Activated CD4-positive, CD25-positive, alpha-beta regulatory T cell (primary cell): ENCODE results near the gene MYZAP.

Experiments used
- DNase-seq, 4 experiments: peaks; one replicate each; lab custom pipeline; 2025; lab: John Stamatoyannopoulos, UW

MYZAP gene

DNA sequence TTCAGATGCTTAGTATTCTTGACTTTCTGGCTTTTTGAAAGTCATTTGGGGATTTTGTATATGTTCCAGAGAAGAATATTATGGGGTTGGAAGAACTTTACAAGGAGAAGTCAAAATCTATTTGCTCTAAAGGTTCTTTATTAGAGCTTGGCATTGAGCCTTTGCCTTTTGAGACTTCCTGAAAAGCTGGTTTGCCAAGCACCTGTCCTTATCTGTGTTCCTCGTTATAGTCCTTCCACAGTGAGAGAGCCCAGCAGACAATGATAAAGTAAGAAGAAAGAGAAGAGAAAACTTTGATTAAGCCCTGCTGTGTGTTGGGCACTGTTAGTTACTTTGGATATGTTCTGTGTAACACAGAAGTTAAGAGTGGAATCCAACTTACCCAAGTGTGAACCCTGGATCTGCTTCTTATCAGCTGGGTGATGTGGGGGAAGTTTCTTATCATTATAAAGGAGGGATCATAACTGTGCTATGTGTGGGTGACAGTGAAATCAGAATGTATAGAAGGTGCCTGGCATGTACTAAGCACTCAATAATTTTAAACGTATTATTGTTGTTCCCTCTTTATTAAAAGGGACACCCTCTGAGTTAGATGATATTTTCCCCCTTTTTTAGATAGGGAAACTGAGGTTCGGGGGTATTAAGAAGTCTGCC is 70.5 kb downstream of the MYZAP start:
- DNase-seq, result no peak

DNA sequence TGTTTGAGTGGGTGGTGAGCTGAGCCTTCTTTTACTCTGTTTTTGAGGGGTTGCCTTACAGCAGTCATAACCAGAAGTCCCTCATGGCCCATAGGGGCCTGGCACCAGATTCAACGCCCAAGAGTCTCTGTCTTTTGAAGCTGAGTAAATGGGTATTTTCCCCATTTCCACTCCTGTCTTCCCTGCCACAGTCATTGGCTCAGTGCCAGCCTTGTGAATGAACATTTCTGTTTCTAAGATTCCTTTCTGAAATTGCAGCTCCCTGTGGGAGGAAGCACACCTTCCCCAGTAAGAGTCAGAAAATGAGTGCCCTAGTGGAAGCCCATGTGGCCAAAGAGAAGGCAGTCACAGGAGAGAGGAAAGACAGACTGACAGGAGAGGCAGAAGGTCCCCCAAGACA is 71.1 kb downstream of the MYZAP start:
- DNase-seq, result no peak

DNA sequence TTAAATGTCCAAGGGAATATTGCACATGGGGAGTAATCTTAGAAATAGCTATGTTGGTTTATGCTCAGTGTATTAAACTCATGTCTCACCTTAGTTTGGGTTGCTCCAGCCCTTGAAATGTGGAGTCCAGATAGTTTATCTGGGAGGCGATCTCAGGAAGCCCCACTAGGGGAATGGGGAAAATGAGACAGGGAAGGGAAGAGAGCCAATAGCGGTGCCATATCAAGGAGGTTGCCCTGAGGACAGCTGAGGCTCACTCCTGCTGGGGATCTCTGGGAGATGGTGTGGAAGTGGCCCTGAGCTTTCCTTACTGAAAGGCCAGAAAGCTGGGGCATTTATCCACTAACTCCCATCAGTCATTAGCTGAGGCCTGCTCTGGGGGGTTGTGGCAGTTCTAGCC is 71.6 kb downstream of the MYZAP start:
- DNase-seq, result no peak

DNA sequence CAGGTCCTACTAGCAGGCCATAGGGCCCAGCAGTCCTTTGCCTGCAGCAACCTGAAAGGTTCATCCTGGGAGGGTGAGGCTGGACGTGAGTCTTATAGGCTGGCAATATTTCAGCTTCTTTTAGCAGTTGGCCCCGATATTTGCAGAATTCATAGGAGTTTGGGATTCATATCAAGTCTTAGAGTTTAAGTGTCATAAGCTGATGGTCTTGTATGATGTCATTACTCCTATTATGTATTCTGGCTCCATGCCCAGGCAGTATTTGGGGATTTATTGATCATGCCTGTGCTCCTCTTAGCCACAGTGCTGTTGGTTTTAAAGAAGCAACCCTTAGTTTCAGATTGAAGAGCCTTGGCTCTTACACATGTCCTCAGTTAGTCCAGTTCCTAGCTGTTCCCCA is 73.5 kb downstream of the MYZAP start:
- no peak for DNase-seq

DNA sequence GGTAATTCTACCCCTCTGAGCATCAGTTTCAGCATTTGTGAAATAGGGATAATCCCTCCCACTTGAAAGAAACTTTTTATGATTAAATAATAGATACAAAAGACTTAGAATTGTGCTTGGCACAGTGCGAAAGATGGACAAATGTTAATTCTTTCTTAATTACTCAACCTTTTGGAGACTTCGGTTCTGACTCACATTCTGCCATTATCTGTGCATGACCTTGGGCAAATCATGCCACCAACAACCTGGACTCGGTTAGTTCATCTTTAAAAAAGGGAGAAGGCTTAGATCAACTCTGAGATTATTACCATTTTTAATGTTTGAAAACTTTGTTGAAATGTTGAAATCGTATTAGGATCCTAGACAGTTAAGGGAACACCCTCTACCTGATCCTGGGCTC is 74.2 kb downstream of the MYZAP start:
- DNase-seq, result no peak

GRCh38 chr15:57667171-57667849 is 75.6 kb downstream of the MYZAP start:
- DNase-seq, result no peak

DNA sequence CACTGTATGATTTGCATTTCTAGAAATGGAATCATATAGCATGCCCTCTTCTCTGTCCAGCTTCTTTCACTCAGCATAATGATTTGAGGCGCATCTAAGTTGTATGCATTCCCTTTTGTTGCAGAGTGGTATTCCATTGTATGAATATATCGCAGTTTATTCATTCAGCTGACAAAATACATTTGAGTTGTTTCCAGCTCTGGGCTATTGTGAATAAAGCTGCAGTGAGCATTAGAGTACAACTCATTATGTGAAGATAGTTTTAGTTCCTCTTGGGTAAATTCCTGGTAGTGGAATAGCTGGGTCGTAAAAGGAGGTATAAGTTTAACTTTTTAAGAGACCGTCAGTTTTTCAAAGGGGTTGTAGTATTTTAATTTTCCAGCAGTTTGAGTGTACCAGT is 76.3 kb downstream of the MYZAP start:
- DNase-seq, result no peak

DNA sequence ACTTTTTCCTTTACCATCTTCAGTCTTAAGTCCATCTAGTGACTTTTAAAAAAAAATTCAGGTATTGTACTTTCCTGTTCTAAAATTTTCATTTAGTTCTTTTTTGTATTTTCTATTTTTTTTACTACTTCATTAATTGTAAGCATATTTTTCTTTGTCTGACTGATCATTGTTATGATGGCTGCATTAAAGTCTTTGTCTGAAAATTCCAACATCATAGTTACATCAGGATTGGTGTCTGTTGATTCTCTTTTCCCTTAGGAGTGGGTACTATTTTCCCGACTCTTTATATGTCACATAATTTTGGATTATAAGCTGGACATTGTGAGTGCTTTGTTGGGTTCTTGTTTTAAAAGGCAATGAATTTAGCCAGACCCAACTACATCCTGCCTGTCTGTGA is 79.9 kb downstream of the MYZAP start:
- no peak for DNase-seq

DNA sequence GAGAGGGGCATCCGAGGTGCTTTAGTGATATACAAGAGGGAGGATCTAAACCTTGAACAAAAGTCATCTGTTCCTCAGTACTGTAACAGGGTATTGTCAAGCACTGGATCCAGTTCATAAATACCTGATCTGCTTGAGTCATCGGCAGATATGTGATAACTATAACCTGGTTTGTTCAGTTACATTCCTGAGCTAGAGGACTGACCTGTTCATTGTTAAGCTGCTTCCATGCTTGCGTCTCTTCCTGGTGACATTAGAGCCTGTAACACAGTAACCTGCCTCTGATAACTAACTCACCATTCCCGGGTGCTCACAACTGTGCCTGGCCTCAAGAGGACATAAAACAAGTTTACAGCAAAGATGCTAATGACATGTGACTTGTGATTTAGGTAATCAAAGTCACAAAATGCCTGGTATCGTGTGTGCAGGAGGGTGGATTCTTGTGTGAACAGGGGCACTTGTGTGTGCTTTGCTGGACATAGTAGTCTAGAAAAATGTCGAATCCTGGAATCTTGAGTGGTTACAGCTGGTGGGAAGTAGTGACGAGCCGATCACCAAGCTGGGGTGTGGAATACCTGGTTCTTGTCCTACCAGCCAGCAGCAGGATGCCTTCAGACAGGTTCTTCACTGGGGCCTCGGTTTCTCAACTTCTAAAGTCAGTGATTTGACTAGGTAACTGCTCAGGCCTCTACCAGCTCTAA is 83.9 kb downstream of the MYZAP start:
- DNase-seq, result no peak

GRCh38 chr15:57676585-57676984 is 84.9 kb downstream of the MYZAP start:
- no peak for DNase-seq

GRCh38 chr15:57677204-57677603 is 85.5 kb downstream of the MYZAP start:
- no peak for DNase-seq

GRCh38 chr15:57680021-57680420 is 88.3 kb downstream of the MYZAP start:
- no peak for DNase-seq

GRCh38 chr15:57681011-57681410 is 89.3 kb downstream of the MYZAP start:
- no peak for DNase-seq

- no peak for DNase-seq
Measured at GRCh38 chr15:57683481-57683880, 91.8 kb downstream of the MYZAP start.

DNA sequence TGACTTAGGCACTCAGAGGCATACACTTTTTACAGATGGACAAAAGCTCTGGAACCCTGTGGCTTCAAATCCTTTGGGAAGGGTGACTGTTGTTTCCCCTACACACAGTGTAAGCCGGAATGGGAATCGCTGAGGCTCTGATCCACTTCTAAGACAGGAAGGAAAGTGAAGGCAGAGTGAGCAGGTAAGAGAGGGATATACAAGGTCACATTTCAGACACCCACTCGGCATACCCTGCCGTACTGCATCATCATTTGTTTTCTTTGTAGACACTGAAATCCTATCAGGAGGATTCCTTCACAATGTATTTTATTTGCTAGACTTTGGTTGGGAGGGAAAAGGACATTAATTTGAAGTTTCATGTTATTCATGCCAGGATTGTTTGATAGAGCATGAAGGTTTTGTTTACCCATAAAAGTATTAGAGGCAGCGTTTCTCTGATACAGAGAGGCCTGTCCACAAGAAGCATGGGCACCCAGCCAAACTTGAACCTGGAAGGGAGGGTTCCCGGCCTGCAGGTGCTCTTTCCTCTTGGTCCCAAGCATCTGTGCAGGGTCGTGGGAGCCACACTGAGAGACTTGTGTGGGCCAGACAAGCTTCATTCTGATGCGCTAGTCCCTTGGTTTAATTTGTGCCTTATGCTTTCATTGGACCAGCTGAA is 92.9 kb downstream of the MYZAP start:
- DNase-seq, result no peak

DNA sequence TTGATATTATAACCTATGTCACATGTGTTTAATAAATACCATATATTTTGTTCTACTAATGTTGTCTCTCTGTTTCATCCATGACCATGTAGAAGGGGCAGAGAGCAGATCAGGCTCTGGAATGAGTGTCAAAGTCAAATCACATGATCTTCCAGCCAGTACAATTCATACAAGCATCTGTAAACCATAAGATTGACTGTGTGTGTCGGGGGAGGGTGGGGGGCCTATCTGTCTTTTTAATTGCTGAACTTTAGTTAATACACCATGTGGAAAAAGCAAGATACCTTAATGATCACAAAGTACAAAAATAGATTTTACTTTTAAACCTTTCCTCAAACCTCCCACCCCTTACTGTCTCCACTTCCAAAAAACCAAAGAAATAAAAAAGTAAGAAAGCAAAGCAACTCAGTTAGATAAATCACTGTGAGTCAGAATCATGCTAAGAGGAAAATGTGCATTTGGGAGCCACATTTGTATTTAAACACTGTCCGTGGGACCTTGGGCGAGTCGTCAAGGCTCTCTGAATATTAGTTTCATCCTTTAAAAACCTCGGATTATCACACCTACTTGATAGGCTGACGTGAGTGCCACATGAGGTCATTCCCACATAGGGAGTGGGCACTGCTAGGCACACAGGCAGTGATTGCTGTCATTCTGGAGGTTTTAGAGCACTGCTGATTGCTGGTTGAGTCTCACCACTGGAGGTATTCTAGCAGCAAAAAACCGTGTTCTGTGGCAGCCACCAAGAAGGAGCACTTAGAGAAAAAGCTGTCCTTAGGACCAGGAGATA is 93.8 kb downstream of the MYZAP start:
- no peak for DNase-seq

DNA sequence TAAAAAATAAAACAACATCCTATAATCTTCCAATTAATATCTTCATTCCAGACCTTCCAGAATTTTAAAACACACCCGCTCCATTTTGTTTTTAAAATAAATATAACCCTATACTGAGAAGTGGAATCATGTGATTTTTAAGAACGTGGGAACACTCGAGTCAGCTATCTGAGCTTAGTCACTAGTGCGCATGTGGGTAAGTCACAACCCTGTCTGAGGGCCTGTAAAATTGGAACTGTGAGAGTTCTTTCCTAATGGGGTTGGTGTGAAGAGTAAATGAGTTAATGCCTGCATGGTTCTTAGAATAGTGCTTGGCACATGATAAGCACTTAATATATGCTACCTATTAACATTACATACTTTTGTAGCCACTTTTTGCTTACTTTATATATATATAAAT is 95.0 kb downstream of the MYZAP start:
- DNase-seq, result no peak

DNA sequence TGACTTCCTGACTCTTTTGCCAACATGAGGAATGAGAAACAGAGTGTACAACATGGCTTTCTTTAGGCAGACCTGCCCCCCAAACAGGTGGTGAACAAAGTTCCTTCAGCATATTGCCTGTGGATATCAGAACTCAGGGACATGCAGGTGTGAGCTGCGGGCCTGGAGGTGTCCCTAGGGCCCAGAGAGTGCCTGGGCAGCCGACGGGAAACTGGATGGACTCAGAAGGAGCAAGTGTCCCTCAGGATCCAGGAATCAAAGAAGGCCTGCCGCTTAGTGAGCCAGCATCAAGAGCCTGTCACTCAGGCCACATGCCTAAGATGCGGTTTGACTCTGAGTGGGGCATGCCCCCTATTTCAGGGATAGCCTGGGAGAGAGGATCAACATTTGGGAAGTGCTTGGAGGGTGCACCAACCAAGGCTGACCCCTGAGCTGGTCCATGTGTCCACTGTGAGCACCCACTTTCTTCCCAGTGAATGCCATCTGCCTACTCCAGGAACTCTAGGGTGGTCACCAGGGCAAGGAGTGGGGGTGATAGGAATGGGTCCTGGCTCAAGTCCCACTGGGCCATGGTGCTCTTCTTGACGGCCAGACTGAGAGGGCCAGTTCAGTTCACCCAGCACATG is 98.8 kb downstream of the MYZAP start:
- DNase-seq, result no peak

DNA sequence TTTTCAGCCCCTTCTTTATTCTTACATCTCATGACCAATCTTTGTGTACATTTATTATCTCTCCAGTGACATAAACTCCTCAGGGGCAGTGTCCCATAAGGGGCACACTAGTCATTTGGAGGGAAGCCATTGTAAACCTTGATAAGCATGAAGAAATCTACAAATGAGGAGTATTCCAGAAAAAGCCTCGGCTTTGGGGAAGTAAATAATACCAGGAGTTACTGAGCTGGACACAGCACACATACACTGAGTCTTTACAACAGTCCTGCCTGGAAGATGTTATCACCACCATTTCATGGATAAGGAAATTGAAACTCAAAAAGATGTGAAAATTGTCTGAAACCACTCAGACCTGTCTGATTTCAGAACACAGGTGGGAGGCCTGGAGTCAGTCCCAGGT is 99.4 kb downstream of the MYZAP start:
- DNase-seq, result no peak

DNA sequence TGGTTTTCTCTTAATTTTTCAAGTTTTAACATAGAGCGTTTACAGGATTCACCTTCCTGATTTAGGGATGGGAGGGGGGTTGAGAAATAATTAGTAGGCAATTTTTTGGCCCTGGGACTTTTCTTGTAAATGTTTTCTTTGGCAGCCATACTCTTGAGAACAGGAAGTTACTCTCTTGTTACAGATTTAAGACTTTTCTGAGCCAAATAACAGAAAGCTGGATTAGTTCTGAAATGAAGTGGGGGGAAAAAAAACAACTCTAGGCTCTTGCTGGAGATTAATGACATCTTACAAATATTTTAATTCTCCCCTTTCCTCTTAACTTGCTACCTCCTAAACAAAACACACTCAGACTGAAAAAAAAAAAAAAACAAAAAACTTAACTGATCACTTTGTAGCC is 101.0 kb downstream of the MYZAP start:
- no peak for DNase-seq

- no peak for DNase-seq
Measured at GRCh38 chr15:57694279-57694678, 102.6 kb downstream of the MYZAP start.

DNA sequence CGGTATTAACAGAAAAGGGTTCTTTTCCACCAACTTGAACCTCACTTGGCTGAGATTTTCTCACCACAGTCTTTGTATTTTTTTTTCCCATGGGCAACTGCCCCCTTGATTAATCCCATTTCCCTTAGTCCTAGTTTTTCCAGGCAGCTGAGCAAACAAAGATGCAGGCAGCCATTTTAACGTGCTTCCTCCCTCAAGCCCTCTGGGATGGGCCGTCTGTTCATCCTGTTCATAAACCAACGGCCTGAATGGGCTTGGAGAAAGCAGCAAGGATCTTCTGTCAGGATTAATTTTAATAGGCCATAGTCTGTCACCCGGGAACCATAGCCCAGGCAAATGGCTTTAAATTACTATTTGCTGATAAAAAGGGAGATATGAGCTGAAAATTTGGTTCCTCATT is 104.4 kb downstream of the MYZAP start:
- DNase-seq, result no peak
